Cardiac fibroblast (primary cell): ENCODE measurements around the gene EXOC3L1.

Experiments used
- DNase-seq, 2 donors: peaks; one replicate each; pipeline versions ENCODE4 v3.0.0 to v3.0.0-alpha.2; 2010; ENCODE audit warnings: low read depth in 2 of 2
- H3K4me3 ChIP-seq, 2 donors: replicated peaks in 1 of 2; 1 replicate in 1 of 2; 2 replicates in 1 of 2; pipeline ENCODE4 v1.5.1; 2011; ENCODE audit warnings: low read depth in 2 of 2, low read length in 2 of 2, mild to moderate bottlenecking in 2 of 2, moderate library complexity in 1 of 2
- CTCF ChIP-seq: IDR thresholded peaks from one replicate; pipeline ENCODE4 v1.5.1; 2011; ENCODE audit warnings: low read depth, mild to moderate bottlenecking, low read length, inconsistent platforms

EXOC3L1 gene

GRCh38 chr16:67186550-67186950 is 3.4 kb downstream of the EXOC3L1 start:
- no peak for TF ChIP-seq CTCF
- no peak for DNase-seq
- H3K4me3 ChIP-seq, result no peak overlapping the region

GRCh38 chr16:67185651-67186134 is 4.2 kb downstream of the EXOC3L1 start:
- no peak overlapping the region for H3K4me3 ChIP-seq

GRCh38 chr16:67184995-67185650 is 4.8 kb downstream of the EXOC3L1 start:
- peak; percentile 93 to 94 for DNase-seq
- peak; percentile 94 for TF ChIP-seq CTCF
- peak overlapping the region in 1 of 2 donors; percentile 77 for H3K4me3 ChIP-seq

More at GRCh38 chr16:67185651-67186134, 4.2 kb downstream of the EXOC3L1 start:
- no peak for DNase-seq
- no peak for TF ChIP-seq CTCF

DNA sequence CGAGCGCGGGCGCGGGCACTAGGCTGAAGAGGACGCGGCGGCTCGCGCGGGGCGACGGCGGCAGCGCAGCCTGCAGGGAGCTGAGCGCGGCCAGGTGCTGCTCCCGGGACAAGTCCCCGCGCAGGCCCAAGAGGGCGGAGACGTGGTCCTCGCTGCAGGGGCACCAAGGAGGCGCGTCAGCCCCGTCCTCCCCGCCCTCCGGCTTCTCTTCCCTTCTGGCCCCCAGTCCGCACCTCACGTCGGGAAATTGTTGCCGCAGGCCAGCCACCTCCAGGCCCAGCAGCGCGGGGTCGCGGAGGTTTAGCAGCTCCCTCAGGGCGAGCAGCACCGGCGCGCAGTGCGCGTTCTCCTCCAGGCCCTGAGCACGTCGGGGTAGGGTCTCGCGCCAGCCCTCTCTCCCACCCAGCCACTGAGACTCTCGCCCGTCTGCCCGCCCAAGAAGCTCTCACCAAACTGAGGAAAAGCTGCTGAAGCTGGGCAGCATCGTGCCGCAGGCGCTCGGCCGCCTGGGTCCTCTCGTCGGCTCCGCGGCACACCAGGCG is 5.4 kb downstream of the EXOC3L1 start:
- TF ChIP-seq CTCF, result no peak
- no peak for DNase-seq

GRCh38 chr16:67183627-67184452 is 6.1 kb downstream of the EXOC3L1 start, which contains the start of gene MATCAP1:
MATCAP1 (minus strand) TSS chr16:67183963; CDS start chr16:67180610, 3,353 bp downstream.
- DNase-seq, result peak; percentile 99
- no peak for TF ChIP-seq CTCF
- H3K4me3 ChIP-seq, result peak within 1 kb of the TSS; percentile 62 to 77

More for the DNA sequence above, 5.4 kb downstream of the EXOC3L1 start:
- peak overlapping the region; percentile 62 to 77 for H3K4me3 ChIP-seq

DNA sequence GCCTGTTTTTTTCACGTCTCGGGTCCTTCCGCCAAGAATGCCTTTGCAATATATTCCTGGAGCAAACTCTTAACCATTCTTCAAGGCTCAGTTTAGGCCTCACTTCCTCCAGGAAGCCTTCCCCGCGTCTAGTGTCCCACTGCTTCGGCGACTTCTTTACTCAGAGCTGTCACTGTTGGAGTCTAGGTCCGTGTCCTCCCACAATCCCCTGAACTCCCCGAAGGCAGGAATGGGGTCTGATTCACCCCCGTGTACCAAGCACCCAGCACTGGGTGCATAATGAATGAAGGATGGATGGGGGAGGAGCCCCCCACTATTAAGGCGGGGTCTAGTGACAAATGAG is 6.7 kb downstream of the EXOC3L1 start:
- H3K4me3 ChIP-seq, result peak overlapping the region; percentile 62 to 77
- no peak for DNase-seq
- TF ChIP-seq CTCF, result no peak
